GM12878 (cell line): ENCODE results near the gene AKAP13. TPM values are rescaled to one million over a fixed set of nuclear protein-coding genes. Genes with fewer than 3 reads are reported as not detected.
A peak's percentile ranks its signal among the peaks of the same experiment; 100 is the strongest.

Experiments used
- ATAC-seq: fragments of 200-7000 bp; cut with Tn5 transposase; 3 replicates; pipeline ENCODE4 v1.9.1; 2020; ENCODE audit warnings: mild to moderate bottlenecking, moderate library complexity
- BruUV-seq: library from RNA; stranded (reverse); fragments of 400-500 nt; replicated peaks from 2 replicates; lab custom pipeline; 2021; lab: Mats Ljungman, UMichigan
- CTCF ChIA-PET: fragments of 300-600 bp; sonication (Branson Sonifier 250); formaldehyde crosslinking; extraction: SDS; loops from one replicate; lab custom pipeline; 2021; ENCODE audit warnings: inconsistent platforms; lab: Yijun Ruan, JAX
- POLR2A ChIA-PET: fragments of 350-600 bp; formaldehyde crosslinking; extraction: SDS; loops from one replicate; lab custom pipeline; 2021; ENCODE audit warnings: inconsistent platforms; lab: Charles Lee
- RAD21 ChIA-PET: fragments of 300-600 bp; sonication (Branson Sonifier 250); formaldehyde crosslinking; loops from one replicate; lab custom pipeline; 2023; ENCODE audit warnings: antibody characterized with exemption; ENCODE audit not compliant: unreplicated experiment; lab: Charles Lee
- SMC1A ChIA-PET: fragments of 300-600 bp; sonication (Branson Sonifier 250); formaldehyde crosslinking; loops from one replicate; lab custom pipeline; 2023; ENCODE audit not compliant: unreplicated experiment, uncharacterized antibody; lab: Charles Lee
- DNase-seq: peaks from one replicate; pipeline ENCODE4 v3.0.0-alpha.2; 2011; ENCODE audit warnings: low read depth, low spot score
- FAIRE-seq: peaks from 3 replicates; lab custom pipeline; 2011; peaks lifted over from hg19 to GRCh38; lab: Jason Lieb, UNC
- H2AFZ ChIP-seq: 2 replicates; pipeline ENCODE4 v1.6.0; 2011; ENCODE audit warnings: low read depth, low read length, control low read depth; ENCODE audit not compliant: control insufficient read depth
- H3K27ac ChIP-seq: 2 replicates; pipeline ENCODE4 v1.5.1; 2011; ENCODE audit warnings: control low read depth; ENCODE audit not compliant: control insufficient read depth, insufficient read depth
- H3K27me3 ChIP-seq, 2 experiments: replicated peaks in 1 of 2; 2 replicates each; pipeline versions ENCODE4 v1.6.0 to v1.6.1; 2011; ENCODE audit warnings: low read length in 1 of 2; ENCODE audit not compliant: control insufficient read depth in 2 of 2, insufficient read depth in 2 of 2
- H3K36me3 ChIP-seq, 2 experiments: 2 replicates each; pipeline ENCODE4 v1.5.1; 2011; ENCODE audit warnings: low read length in 1 of 2; ENCODE audit not compliant: control insufficient read depth in 2 of 2, insufficient read depth in 2 of 2
- H3K4me1 ChIP-seq: 2 replicates; pipeline ENCODE4 v1.6.1; 2011; ENCODE audit warnings: mild to moderate bottlenecking, low read length, moderate library complexity, mixed read lengths; ENCODE audit not compliant: control insufficient read depth, insufficient read depth
- H3K4me2 ChIP-seq: 2 replicates; pipeline ENCODE4 v1.6.0; 2011; ENCODE audit warnings: control low read depth; ENCODE audit not compliant: control insufficient read depth, insufficient read depth
- H3K4me3 ChIP-seq: fragments of 200-600 bp; sonication (generic); 2 replicates; pipeline ENCODE4 v1.5.1; 2016
- H3K79me2 ChIP-seq: 2 replicates; pipeline ENCODE4 v1.6.0; 2011; ENCODE audit warnings: low read length; ENCODE audit not compliant: control insufficient read depth, insufficient read depth
- H3K9ac ChIP-seq: 2 replicates; pipeline ENCODE4 v1.8.0; 2011; ENCODE audit warnings: low read length, control low read depth, mixed read lengths; ENCODE audit not compliant: control insufficient read depth, insufficient read depth
- H3K9me3 ChIP-seq: replicated peaks from 3 replicates; pipeline ENCODE4 v1.5.1; 2011; ENCODE audit warnings: mild to moderate bottlenecking, low read length; ENCODE audit not compliant: control insufficient read depth, insufficient read depth
- H4K20me1 ChIP-seq: 2 replicates; pipeline ENCODE4 v1.6.0; 2011; ENCODE audit not compliant: control insufficient read depth, insufficient read depth
- MXI1 ChIP-seq: fragments of 150-350 bp; IDR thresholded peaks from 2 replicates; pipeline ENCODE4 v1.6.1; 2011; ENCODE audit warnings: low read depth, mild to moderate bottlenecking, inconsistent platforms, low read length, improper control_type of control experiment
- RFX5 ChIP-seq: IDR thresholded peaks from 2 replicates; pipeline ENCODE4 v1.6.1; 2011; ENCODE audit warnings: low read depth, low read length, improper control_type of control experiment
- SUPT20H ChIP-seq: IDR thresholded peaks from 2 replicates; pipeline ENCODE4 v1.6.1; 2011; ENCODE audit warnings: low read depth, mild to moderate bottlenecking, low read length, moderate library complexity, borderline replicate concordance; ENCODE audit not compliant: control insufficient read depth
- WGBS: methylation state at CpG from one replicate; pipeline ENCODE4 v1.1.6; 2016; ENCODE audit warnings: low lambda C conversion rate; ENCODE audit not compliant: insufficient replicate concordance, insufficient coverage; ENCODE audit errors: missing lambda C conversion rate; 5-methylcytosine and 5-hydroxymethylcytosine counted together
- in situ Hi-C: fragments of 300-500 bp; cut with MboI; formaldehyde crosslinking; loops from 9 replicates; pipeline ENCODE4 v1.14.3; 2018; ENCODE audit warnings: mixed read lengths
- intact Hi-C: fragments of 100-400 bp; cut with micrococcal nuclease; formaldehyde crosslinking; loops from one replicate; pipeline ENCODE4 v1.14.2; 2022; ENCODE audit not compliant: unreplicated experiment
- polyA plus RNA-seq, 11 experiments: library from polyadenylated mRNA; depleted of rRNA in 4 of 11; unstranded in 6 of 11; stranded (reverse) in 5 of 11; fragments of >200 nt; fragmentation: Nextera tagmentation in 4 of 11; fragmentation: Illumina TruSeq in 1 of 11; extraction: Ambion mirVana in 4 of 11; extraction: Trizol in 1 of 11; gene quantifications; 1 replicate in 1 of 11; 2 replicates in 10 of 11; pipeline versions ENCODE4 v1.2.1 to v1.2.3, GENCODE V29; 2011 to 2016; ENCODE audit warnings: inconsistent platforms in 2 of 11, missing spikeins in 2 of 11, low read depth in 1 of 11
- total RNA-seq, 4 experiments: library from RNA; depleted of rRNA in 3 of 4; stranded (reverse); fragments of >200 nt in 3 of 4; fragmentation: Illumina TruSeq in 1 of 4; extraction: Trizol in 1 of 4; gene quantifications; 2 replicates each; pipeline versions ENCODE4 v1.2.1 to v1.2.3, GENCODE V29; 2013 to 2021
- TF ChIP-seq, protein P1 (sequence below), 3 experiments: IDR thresholded peaks in 2 of 3; conservative IDR thresholded peaks in 1 of 3; 2 replicates each; pipeline ENCODE4 v1.5.1; 2011; ENCODE audit warnings: low read depth in 3 of 3, low read length in 3 of 3, mild to moderate bottlenecking in 3 of 3, control low read depth in 2 of 3, moderate library complexity in 2 of 3, inconsistent platforms in 1 of 3, mixed read lengths in 1 of 3; ENCODE audit not compliant: control insufficient read depth in 2 of 3, insufficient read depth in 1 of 3; ENCODE audit errors: extremely low read depth in 1 of 3
- TF ChIP-seq, protein P2 (sequence below): fragments of 450-650 bp; IDR thresholded peaks from 2 replicates; pipeline ENCODE4 v1.6.1; 2017; ENCODE audit warnings: antibody characterized with exemption, mild to moderate bottlenecking, moderate library complexity

The AKAP13 gene
- total and polyA plus RNA-seq, 10 of the 15 experiments (the other 5 are each of a cell fraction or from before 2014, with no cell fraction given): 14.4 to 74.9 (median 55.1) TPM

DNA sequence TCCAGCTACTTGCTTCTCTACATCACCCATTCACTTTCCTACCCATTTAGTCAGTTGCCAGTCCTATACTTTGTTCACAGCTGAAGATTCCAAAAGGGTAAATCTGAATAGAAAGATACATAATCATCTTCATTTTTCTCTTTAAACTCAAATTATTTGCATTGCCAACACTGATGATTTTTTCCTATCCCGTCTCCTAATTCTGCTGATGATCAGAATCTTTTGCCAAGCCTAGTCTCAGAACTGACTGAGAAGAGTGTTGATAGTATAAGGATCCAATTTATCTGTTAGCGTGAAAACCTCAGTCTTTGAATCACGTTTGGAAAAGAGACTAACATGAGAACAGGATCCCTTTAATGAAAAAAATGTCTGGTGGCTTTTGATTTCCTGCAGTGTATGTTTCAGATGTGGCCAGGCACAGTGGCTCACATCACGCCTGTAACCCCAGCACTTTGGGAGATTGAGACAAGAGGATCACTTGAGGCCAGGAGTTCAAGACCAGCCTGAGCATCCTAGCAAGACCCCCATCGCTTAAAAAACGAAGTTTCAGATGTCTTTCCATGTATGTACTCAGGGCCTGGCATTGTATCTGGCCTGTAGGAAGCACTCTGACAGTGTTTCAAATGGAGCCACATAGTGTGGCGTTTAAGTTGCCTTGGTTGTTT is 244.9 kb downstream of the AKAP13 start:
- Histone ChIP-seq H3K4me2 (peak overlapping the region; percentile 44), H3K4me1 (peaks cover 27% of the 10 kb centered on the region), H3K4me3 (no peak overlapping the region), H3K27me3 (no peaks in the 10 kb centered on the region), H4K20me1 (no peaks in the 10 kb centered on the region), H2AFZ (no peak overlapping the region), H3K9me3 (no peaks in the 10 kb centered on the region)
- no TSS peak for BruUV-seq
- ChIA-PET POLR2A (interaction anchor here (0.5 to 2.0 kb wide), 2 partner anchors 20 to 24 kb away, joined by 4 to 7 read pairs; no protein-coding TSS in a partner anchor), RAD21 (interaction anchor here (1.0 to 1.7 kb wide), 4 partner anchors 8 to 79 kb away, joined by 3 to 4 read pairs (median 4); no protein-coding TSS in a partner anchor), SMC1A (interaction anchor here (0.9 to 3.6 kb wide), 15 partner anchors 10 to 335 kb away, joined by 3 to 17 read pairs (median 4); no protein-coding TSS in a partner anchor)
- peak; percentile 28 for ATAC-seq
- in situ Hi-C loops: no loop called here
- 86% methylated on average over 7 of the region's 7 CpGs for WGBS
- no peak for TF ChIP-seq SUPT20H
- TF ChIP-seq, protein P1, sequence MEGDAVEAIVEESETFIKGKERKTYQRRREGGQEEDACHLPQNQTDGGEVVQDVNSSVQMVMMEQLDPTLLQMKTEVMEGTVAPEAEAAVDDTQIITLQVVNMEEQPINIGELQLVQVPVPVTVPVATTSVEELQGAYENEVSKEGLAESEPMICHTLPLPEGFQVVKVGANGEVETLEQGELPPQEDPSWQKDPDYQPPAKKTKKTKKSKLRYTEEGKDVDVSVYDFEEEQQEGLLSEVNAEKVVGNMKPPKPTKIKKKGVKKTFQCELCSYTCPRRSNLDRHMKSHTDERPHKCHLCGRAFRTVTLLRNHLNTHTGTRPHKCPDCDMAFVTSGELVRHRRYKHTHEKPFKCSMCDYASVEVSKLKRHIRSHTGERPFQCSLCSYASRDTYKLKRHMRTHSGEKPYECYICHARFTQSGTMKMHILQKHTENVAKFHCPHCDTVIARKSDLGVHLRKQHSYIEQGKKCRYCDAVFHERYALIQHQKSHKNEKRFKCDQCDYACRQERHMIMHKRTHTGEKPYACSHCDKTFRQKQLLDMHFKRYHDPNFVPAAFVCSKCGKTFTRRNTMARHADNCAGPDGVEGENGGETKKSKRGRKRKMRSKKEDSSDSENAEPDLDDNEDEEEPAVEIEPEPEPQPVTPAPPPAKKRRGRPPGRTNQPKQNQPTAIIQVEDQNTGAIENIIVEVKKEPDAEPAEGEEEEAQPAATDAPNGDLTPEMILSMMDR (IDR thresholded peaks at IDR 0.05 in 2 of 3, conservative IDR thresholded peaks at IDR 0.05 in 1 of 3; ENCODE audit: control insufficient read depth in 2 of 3, extremely low read depth in 1 of 3, insufficient read depth in 1 of 3, low read depth in 3 of 3, low read length in 3 of 3): no peak
- TF ChIP-seq RFX5: no peak
- TF ChIP-seq, protein P2, sequence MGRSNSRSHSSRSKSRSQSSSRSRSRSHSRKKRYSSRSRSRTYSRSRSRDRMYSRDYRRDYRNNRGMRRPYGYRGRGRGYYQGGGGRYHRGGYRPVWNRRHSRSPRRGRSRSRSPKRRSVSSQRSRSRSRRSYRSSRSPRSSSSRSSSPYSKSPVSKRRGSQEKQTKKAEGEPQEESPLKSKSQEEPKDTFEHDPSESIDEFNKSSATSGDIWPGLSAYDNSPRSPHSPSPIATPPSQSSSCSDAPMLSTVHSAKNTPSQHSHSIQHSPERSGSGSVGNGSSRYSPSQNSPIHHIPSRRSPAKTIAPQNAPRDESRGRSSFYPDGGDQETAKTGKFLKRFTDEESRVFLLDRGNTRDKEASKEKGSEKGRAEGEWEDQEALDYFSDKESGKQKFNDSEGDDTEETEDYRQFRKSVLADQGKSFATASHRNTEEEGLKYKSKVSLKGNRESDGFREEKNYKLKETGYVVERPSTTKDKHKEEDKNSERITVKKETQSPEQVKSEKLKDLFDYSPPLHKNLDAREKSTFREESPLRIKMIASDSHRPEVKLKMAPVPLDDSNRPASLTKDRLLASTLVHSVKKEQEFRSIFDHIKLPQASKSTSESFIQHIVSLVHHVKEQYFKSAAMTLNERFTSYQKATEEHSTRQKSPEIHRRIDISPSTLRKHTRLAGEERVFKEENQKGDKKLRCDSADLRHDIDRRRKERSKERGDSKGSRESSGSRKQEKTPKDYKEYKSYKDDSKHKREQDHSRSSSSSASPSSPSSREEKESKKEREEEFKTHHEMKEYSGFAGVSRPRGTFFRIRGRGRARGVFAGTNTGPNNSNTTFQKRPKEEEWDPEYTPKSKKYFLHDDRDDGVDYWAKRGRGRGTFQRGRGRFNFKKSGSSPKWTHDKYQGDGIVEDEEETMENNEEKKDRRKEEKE: no peak
- TF ChIP-seq MXI1: no peak
- TF ChIP-seq, all 136 proteins: peak for 0
- no peaks in the 10 kb centered on the region; a peak in 1 of 4 replicates for H3K36me3 ChIP-seq
- CTCF ChIA-PET: interaction anchor here (1.2 to 4.2 kb wide), 3 partner anchors 8 to 135 kb away, joined by 3 to 18 read pairs (median 4); no protein-coding TSS in a partner anchor
- DNase-seq: no peak
- H3K79me2 ChIP-seq: peaks cover 6% of the 10 kb centered on the region; the same call in 1 of the 2 replicates
- no peak overlapping the region for H3K9ac ChIP-seq
- H3K27ac ChIP-seq: peak overlapping the region; percentile 50; the same call in 1 of the 2 replicates
- FAIRE-seq: no peak
- intact Hi-C loops: no loop called here
